NB4 (cell line): Measurements from ENCODE around the gene PNMA6F.
"Not testable (repeated sequence)": the region's sequence is repeated elsewhere in the genome, so short reads cannot be mapped to it uniquely, and the experiment has no call there.

Source experiments
- POLR2A ChIP-seq: IDR thresholded peaks from 2 replicates; pipeline ENCODE4 v1.6.1; 2011; ENCODE audit warnings: mild to moderate bottlenecking; ENCODE audit not compliant: insufficient read length; ENCODE audit errors: extremely low read depth
- TF ChIP-seq, protein P1 (sequence below): IDR thresholded peaks from one replicate; pipeline ENCODE4 v1.5.1; 2012; ENCODE audit warnings: low read depth, low read length

DNA sequence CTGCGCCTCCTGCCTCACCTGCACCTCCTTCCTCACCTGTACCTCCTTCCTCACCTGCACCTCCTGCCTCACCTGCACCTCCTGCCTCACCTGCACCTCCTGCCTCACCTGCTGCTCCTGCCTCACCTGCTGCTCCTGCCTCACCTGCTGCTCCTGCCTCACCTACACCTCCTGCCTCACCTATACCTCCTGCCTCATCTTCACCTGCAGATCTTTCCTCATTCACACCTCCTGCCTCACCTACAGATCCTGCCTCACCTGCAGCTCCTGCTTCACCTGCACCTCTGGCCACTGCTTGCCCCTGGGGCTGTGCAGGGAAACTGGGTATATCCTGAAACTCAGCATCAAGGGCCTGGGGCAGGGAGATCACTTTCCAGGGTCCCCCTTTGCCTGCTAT, 1.5 kb downstream of the PNMA6F start:
- TF ChIP-seq, protein P1, sequence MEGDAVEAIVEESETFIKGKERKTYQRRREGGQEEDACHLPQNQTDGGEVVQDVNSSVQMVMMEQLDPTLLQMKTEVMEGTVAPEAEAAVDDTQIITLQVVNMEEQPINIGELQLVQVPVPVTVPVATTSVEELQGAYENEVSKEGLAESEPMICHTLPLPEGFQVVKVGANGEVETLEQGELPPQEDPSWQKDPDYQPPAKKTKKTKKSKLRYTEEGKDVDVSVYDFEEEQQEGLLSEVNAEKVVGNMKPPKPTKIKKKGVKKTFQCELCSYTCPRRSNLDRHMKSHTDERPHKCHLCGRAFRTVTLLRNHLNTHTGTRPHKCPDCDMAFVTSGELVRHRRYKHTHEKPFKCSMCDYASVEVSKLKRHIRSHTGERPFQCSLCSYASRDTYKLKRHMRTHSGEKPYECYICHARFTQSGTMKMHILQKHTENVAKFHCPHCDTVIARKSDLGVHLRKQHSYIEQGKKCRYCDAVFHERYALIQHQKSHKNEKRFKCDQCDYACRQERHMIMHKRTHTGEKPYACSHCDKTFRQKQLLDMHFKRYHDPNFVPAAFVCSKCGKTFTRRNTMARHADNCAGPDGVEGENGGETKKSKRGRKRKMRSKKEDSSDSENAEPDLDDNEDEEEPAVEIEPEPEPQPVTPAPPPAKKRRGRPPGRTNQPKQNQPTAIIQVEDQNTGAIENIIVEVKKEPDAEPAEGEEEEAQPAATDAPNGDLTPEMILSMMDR, result not testable (repeated sequence)
- not testable (repeated sequence) for TF ChIP-seq POLR2A
